Stimulated activated CD4-positive, alpha-beta T cell treated with anti-CD3 and anti-CD28 coated beads, Interleukin-15, amount 100 ng/mL, for 24 hours (primary cell): Measurements from ENCODE around the gene PTPRR.

Experiments
- DNase-seq: peaks from one replicate; pipeline ENCODE4 v3.0.0-alpha.2; 2020

PTPRR gene

GRCh38 chr12:70590051-70590450 is 330.5 kb downstream of the PTPRR start:
- DNase-seq = peak; percentile 73
